K562 (cell line): Measurements from ENCODE around the gene AAR2. TPM values are rescaled to one million over a fixed set of nuclear protein-coding genes. Genes with fewer than 3 reads are reported as not detected.

Experiments used
- AFF1 ChIP-seq, 2 experiments: fragments of 450-650 bp; IDR thresholded peaks; 2 replicates each; pipeline ENCODE4 v1.6.1; 2018; ENCODE audit warnings: mild to moderate bottlenecking in 2 of 2, low read depth in 1 of 2; ENCODE audit not compliant: partially characterized antibody in 2 of 2
- AFF4 ChIP-seq: sonication (generic); formaldehyde crosslinking; IDR thresholded peaks from 2 replicates; pipeline ENCODE4 v1.8.0; 2023; ENCODE audit warnings: mild to moderate bottlenecking, missing genetic modification reagents
- ARID3B ChIP-seq: fragments of 250-450 bp; sonication (Bioruptor Pico); IDR thresholded peaks from 2 replicates; pipeline ENCODE4 v1.4.0; 2020; ENCODE audit warnings: borderline replicate concordance
- E2F8 ChIP-seq: fragments of 450-650 bp; IDR thresholded peaks from 2 replicates; pipeline ENCODE4 v1.7.1; 2018; ENCODE audit warnings: mild to moderate bottlenecking, low read depth; ENCODE audit not compliant: partially characterized antibody
- NFRKB ChIP-seq: fragments of 450-650 bp; IDR thresholded peaks from 2 replicates; pipeline ENCODE4 v1.6.1; 2016; ENCODE audit warnings: low read depth
- TBP ChIP-seq: optimal IDR thresholded peaks from 2 replicates; pipeline ENCODE3; 2011; ENCODE audit warnings: low read depth, low read length, improper control_type of control experiment
- TCF15 ChIP-seq: fragments of 250-450 bp; sonication (Bioruptor Pico); IDR thresholded peaks from 2 replicates; pipeline ENCODE4 v1.8.0; 2022; ENCODE audit warnings: moderate library complexity, mild to moderate bottlenecking, inconsistent platforms
- ZBTB1 ChIP-seq: sonication (generic); formaldehyde crosslinking; IDR thresholded peaks from 2 replicates; pipeline ENCODE4 v1.8.1; 2023; ENCODE audit warnings: missing genetic modification reagents, low read depth, mild to moderate bottlenecking, borderline replicate concordance
- ZBTB34 ChIP-seq: fragments of 250-450 bp; sonication (Bioruptor Pico); IDR thresholded peaks from 2 replicates; pipeline ENCODE4 v1.8.0; 2021; ENCODE audit warnings: mild to moderate bottlenecking, moderate library complexity
- ZNF444 ChIP-seq: fragments of 250-450 bp; sonication (Bioruptor Pico); IDR thresholded peaks from 2 replicates; pipeline ENCODE4 v1.4.0; 2020; ENCODE audit warnings: mild to moderate bottlenecking, moderate library complexity
- polyA plus RNA-seq, 8 experiments: library from polyadenylated mRNA; depleted of rRNA in 4 of 8; stranded (reverse) in 5 of 8; unstranded in 3 of 8; fragments of >200 nt; fragmentation: Nextera tagmentation in 2 of 8; fragmentation: Illumina TruSeq in 1 of 8; extraction: Ambion mirVana in 2 of 8; extraction: Trizol in 1 of 8; gene quantifications; 2 replicates each; pipeline versions ENCODE4 v1.2.1 to v1.2.3, GENCODE V29; 2011 to 2014; ENCODE audit warnings: inconsistent platforms in 1 of 8, missing spikeins in 1 of 8
- total RNA-seq, 7 experiments: library from RNA; depleted of rRNA in 6 of 7; stranded (reverse); fragments of >200 nt in 6 of 7; fragmentation: Illumina TruSeq in 2 of 7; extraction: Trizol in 2 of 7; gene quantifications; 2 replicates each; pipeline versions ENCODE4 v1.2.1 to v1.2.3, GENCODE V29; 2011 to 2021; ENCODE audit warnings: low replicate concordance in 1 of 7

AAR2 gene
- total and polyA plus RNA-seq, 9 of the 15 experiments (the other 6 are each of a cell fraction or from before 2014, with no cell fraction given): 6.5 to 36.2 (median 24.7) TPM

- no peak for TF ChIP-seq ZBTB1 (CRISPR knock-in tag)
- no peak for TF ChIP-seq ZNF444 (CRISPR knock-in tag)
- peak; percentile 78; the same call in 1 of the 2 replicates for TF ChIP-seq NFRKB
- TF ChIP-seq AFF1 (IDR thresholded peaks at IDR 0.05; ENCODE audit: low read depth in 1 of 2, partially characterized antibody in 2 of 2): peak; percentile 44 to 55
- peak; percentile 91 for TF ChIP-seq E2F8
- peak; percentile 93 for TF ChIP-seq TBP
- TF ChIP-seq TCF15: no peak
- TF ChIP-seq ARID3B (CRISPR knock-in tag): no peak
- peak; percentile 55; the same call in 1 of the 2 replicates for TF ChIP-seq AFF4 (CRISPR knock-in tag)
- no peak for TF ChIP-seq ZBTB34 (CRISPR knock-in tag)
Observed at GRCh38 chr20:36235892-36236785, at the start of gene AAR2 (continued).
